Stimulated activated CD4-positive, alpha-beta T cell treated with anti-CD3 and anti-CD28 coated beads, Interleukin-1b, Interleukin-23, amount 100 ng/mL, for 1 hour (primary cell): ENCODE measurements around the gene AKR1B15.

Experiments
- DNase-seq, 2 donors: peaks; one replicate each; pipeline ENCODE4 v3.0.0-alpha.2; 2020; ENCODE audit warnings: low read depth in 2 of 2

AKR1B15 gene

DNA sequence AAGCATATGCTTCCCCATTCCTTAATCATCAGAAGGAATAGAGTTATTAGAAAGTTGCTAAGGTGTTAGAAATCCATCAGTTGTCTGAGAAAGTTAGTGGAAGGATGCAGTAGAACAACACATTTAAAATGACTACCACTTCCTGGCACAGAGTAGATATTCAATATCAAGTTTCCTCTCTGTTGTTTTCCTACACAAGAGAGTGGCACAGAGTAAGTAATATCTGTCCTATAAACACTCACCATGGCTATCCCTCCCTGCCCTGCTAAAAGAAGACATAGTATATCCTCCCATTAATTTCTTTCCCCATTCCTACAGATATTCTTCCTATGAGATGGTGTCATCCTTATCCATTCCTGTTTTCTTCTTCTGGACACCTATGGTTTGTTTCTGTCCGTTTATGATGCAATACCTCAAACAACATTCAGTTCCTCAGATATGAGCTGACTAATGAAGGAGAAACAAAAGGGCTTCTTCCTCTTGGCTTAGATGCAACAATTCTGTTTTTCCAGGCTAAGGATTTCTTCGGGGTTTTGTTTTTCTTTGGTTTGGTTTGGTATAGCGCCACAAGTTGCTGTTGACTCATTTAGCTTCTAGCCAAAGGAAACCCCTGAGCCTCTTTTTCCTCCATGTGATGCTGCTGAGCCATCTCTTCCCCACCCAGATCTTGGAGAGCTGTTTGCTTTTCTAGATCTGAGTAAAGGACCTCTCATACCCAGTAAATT is 64.9 kb downstream of the AKR1B15 start:
- DNase-seq: no peak

DNA sequence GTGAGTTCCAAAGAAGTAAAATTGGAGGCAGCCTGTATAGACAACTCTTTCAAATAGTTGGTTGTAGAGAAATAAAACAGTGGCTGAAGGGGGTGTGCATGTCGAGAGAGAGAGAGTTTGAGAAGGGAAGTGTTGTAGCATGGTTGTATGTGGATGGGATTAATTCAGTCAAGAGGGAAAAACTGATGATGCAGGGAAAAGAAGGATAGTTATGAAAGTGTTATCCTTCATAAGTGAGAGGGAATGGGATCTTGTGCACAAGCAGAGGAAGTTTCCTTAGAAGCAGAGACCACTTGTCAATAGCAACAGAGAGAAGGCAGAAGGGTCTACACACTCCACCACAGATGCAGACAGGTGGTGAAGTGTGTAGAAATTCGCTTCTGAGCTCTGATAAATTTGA is 67.7 kb downstream of the AKR1B15 start:
- DNase-seq: no peak

DNA sequence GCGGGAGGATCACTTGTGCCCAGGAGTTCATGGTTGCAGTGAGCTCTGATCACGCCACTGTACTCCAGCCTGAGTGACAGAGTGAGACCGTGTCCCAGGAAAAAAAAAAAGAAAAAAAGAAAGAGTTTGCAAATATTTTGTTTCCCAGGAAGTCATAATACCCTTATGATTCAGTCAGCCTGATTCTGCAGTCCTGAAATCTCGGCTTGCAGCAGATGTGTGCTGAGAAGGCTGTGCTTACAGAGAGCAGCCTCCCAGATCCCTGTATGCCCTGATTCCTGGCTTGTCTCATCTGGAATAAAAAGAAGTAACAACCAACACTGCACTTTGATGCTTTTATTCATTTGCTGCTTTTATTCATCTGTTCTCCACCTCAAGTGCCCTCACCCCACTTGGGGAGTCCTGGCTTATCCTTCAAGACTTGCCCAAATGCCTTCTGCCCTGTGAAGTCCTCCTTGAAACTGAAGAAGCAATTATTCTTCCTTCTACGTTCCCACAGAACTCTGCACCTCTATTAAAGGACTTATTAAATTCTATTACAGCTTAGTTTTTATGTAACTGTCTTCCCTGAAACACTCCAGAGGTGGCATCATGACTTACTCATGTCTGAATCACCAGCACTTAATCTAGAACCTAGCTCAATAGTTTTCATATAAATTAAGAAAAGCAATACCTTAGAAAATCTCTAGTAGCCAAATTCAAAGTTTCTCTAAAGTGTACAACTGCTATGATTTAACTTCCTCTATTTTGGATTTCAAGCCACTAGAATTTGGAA is 70.0 kb downstream of the AKR1B15 start:
- DNase-seq: no peak

- DNase-seq: no peak
These were observed 70.9 kb downstream of the AKR1B15 start for GRCh38 chr7:134619627-134620331.

DNA sequence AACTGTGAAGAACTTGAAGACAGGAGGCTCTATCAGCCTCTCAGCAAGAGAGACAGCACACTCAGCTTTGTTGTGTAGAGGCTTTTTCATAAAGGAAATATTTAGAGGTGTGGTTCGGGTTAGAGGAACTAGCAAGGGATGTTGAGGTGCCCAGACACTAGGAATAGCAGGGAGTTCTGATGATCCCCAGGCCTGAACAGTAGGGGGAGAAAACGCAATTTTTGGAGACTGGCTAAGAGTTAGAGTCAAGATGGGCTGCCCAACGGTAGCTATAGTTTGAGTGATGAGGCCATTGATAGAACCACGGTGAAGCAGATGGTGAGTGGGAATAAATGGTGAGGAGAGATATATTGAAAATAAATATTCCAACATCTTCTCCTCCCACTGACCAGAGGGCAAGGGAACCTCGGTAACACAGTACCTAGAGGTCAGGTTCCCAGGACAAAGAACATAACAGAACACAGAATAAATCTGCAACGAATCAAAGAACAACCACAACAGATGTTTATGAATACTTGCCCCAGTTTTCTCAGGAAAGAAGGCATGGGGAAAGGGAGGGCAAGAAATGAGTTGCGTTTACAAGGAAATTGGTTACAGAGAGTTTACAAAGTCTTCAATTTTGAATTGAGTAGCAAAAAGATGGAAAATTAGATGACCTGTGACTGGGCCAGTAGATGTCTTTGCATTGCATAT is 73.5 kb downstream of the AKR1B15 start:
- DNase-seq: no peak

- DNase-seq: no peak
These were observed 74.3 kb downstream of the AKR1B15 start for GRCh38 chr7:134623193-134623592.

GRCh38 chr7:134625550-134625949 is 76.6 kb downstream of the AKR1B15 start:
- DNase-seq: no peak

DNA sequence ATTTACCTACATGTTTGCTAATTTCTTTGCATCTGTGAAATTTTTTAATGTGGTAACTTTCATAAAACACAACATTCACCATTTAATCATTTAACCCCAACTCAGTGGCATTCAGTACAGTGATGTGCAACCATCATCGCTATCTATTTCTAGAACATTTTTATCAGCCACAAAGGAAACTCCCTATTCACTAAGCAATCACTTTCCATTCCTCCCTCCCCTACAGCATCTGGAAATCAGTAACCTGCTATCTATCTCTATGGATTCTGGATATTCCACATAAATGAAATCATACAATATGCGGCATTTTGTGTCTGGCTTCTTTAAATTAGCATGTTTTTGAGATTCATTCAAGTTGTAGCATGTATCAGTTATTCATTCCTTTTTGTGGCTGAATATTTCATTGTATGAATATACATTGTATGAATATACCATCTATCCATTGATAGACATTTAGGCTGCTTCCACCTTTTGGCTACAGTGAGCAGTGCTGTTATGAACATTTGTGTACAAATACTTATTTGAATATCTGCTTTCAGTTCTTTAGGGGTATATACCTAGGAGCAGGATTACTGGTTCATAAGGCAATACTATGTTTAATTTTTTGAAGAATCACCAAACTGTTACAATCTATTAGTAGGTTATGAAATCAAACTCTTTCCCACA is 78.3 kb downstream of the AKR1B15 start:
- no peak for DNase-seq

DNA sequence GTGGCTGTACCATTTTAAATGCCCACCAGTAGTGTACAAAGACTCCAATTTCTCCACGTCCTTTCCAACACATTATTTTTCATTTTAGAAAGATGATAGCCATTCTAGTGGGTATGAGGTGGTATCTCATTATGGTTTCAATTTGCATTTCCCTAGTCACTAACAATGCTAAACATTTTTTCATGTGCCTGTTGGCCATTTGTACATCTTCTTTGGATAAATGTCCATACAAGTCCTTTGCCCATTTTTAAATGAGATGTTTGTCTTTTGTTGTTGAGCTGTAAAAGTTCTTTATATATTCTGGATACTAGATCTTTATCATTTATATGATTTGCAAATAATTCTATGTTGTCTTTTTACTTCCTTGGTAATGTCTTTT is 78.9 kb downstream of the AKR1B15 start:
- DNase-seq: no peak

GRCh38 chr7:134629445-134629844 is 80.5 kb downstream of the AKR1B15 start:
- no peak for DNase-seq
